Measurements from ENCODE around the gene TBC1D19.

DNA sequence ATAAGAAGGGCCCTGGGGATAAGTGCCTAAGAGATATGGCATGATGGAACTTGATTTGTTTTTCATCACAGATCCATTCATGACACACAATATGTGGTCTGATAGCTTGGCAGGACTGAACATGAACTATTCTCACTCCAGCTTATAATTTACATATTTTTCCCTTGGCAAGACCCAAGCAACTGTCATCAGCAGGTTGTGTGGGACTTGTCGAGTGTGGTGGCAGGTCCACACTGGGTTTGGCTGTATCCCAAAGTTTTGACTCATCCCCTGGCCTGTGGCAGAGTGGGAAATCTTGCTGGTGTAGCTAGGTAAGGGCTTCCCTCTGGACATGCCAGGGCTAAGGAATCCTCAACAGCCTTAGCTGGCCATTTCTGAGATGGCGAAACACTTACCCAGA is 195.8 kb downstream of the TBC1D19 start:
- TF ChIP-seq POLR2AphosphoS5 (IDR thresholded peaks at IDR 0.05): no peak
- TF ChIP-seq, protein P1, sequence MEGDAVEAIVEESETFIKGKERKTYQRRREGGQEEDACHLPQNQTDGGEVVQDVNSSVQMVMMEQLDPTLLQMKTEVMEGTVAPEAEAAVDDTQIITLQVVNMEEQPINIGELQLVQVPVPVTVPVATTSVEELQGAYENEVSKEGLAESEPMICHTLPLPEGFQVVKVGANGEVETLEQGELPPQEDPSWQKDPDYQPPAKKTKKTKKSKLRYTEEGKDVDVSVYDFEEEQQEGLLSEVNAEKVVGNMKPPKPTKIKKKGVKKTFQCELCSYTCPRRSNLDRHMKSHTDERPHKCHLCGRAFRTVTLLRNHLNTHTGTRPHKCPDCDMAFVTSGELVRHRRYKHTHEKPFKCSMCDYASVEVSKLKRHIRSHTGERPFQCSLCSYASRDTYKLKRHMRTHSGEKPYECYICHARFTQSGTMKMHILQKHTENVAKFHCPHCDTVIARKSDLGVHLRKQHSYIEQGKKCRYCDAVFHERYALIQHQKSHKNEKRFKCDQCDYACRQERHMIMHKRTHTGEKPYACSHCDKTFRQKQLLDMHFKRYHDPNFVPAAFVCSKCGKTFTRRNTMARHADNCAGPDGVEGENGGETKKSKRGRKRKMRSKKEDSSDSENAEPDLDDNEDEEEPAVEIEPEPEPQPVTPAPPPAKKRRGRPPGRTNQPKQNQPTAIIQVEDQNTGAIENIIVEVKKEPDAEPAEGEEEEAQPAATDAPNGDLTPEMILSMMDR (IDR thresholded peaks at IDR 0.05): no peak
- no peak for TF ChIP-seq POLR2A (IDR thresholded peaks at IDR 0.05; ENCODE audit: low read depth)
